Amygdala (tissue), 56 donors: Measurements from ENCODE around the gene SLC44A1.

Source experiments
- DNase-seq, 56 donors: peaks; one replicate each; lab custom pipeline; 2025; lab: John Stamatoyannopoulos, UW

The SLC44A1 gene

DNA sequence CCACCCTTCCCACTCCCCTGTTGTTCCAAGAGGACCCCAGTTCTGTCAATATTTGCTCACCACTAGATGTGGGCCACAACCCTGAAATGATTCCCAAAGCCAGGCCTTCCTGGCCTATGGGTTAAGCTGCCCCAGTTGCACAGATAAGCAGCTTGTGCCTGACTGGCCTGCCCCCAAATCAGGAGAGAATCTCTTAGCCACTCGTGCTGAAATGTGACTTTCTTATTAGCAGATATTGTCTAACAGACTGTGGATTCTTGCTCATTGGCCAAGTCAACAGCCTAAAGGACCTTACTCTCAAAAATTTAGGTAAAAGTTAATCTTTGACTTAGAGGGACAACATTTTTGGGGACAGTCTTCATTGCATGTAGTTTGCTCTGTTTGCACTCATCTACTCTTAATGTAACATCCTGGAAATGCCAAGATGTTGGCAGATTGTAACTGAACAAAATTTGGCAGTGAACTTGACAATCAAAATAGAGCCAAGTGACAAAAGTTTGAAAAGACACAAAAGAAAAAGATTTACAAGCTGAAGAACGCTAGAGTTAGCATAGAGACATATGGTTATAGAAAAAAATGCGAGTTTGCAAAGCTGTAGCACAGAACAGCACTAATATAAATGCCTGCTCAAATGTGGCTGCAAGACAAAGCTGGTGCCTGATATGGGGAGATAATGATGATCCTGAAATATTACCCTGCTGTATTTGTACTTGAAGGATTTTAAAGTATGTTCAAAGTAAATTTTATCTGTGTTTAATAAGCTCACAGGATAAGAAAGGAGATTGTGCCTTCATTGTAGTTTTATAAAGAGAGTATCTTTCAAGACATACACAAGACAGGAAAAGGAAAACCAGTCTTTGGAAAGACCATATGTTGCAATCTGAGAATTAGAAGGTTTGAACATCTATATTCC is 174.4 kb downstream of the SLC44A1 start:
- no peak for DNase-seq

DNA sequence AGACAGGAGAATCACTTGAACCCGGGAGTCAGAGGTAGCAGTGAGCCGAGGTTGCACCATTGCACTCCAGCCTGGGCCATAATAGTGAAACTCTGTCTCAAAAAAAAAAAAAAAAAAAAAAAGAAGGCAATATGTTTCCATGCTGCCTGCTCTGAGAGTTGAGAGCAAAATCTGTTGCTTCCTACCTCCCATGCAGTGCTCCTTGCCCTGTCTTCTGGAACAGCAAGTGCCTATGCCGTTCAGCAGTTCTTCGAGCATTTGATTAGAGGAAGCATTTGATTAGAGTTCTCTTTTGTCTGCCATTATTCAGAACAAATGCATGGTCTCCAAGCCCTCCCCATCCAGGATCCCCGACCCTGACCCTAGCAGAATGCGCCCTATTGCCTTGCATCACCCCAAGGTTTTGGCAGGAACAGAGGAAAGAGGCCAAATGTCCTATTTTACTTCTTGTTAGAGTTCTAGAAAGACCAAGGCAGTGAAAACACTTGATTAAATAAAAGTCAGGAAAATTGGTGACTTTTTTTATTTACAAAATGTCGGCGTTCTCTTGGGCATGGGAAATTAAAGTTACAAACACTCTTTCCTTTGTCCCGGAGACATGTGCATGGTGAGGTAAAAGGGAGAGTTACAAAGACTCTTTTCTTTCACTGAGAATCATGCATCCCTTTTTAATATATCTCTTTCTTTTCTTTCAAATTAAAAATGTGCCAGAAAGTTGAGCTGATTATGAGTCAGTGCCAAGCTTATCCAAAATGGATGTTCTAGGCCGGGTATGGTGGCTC is 175.6 kb downstream of the SLC44A1 start:
- peak in 1 of 56 donors; percentile 17 for DNase-seq

GRCh38 chr9:105421154-105421553 is 176.7 kb downstream of the SLC44A1 start:
- no peak for DNase-seq

DNA sequence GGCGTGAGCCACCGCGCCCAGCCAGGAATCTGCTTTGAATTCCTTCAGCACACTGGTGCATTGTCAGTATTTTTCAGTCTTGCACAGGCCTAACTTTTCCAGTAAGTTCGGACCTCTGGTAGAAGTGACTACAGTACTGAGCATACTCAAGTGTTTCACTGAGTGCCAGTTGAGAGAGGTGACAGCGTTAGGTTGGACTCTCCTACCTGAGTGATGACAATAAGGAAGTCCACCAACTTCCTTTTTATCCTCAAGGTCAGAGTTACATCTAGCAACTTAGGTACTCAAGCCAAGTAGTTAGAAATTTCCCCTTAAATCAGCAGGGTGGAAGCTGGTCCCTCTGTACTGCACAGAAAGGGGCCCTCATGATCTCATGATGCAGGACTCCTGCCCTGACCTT is 177.4 kb downstream of the SLC44A1 start:
- no peak for DNase-seq

- DNase-seq = no peak
Measured at GRCh38 chr9:105425816-105426433, 181.5 kb downstream of the SLC44A1 start.

DNA sequence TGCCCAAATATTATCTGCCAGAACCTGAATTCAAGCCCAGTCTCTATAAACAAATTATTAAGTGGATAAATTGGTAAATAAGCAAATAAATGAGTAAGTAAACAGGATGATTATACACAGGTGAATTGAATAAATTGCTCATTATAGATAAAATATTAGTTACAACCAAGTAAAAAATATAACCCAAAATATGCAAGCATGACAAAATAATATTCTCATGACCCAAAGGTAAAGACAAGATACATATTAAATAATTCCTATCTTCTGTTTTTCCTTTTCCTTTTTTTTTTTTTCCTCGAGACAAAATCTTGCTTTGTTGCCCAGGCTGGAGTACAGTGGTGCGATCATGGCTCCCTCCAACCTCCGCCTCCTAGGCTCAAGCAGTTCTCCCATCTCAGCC is 182.2 kb downstream of the SLC44A1 start:
- no peak for DNase-seq

GRCh38 chr9:105431424-105432246 is 187.2 kb downstream of the SLC44A1 start:
- no peak for DNase-seq

GRCh38 chr9:105432247-105432842 is 187.9 kb downstream of the SLC44A1 start:
- DNase-seq = no peak

DNA sequence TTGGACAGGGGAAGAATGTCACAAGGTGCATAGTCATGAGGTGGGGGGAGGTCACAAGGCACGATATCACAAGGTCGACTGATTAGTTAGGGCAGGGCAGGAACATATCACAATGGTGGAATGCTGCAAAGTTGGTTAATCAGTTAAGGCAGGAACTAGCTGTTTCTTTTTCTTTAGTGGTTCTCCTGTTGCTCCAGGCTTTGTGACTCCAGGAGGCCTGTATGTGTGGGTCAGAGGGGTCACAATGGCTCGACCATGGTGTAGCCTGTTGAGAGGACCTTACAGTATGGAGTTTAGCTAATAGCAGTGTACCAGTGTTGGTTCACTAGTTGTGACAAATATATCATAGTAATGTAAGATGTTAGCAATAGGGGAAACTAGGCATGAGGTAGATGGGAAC is 191.0 kb downstream of the SLC44A1 start:
- DNase-seq = no peak

GRCh38 chr9:105436783-105437182 is 192.3 kb downstream of the SLC44A1 start:
- no peak for DNase-seq

- no peak for DNase-seq
Measured at GRCh38 chr9:105437704-105438103, 193.3 kb downstream of the SLC44A1 start.

DNA sequence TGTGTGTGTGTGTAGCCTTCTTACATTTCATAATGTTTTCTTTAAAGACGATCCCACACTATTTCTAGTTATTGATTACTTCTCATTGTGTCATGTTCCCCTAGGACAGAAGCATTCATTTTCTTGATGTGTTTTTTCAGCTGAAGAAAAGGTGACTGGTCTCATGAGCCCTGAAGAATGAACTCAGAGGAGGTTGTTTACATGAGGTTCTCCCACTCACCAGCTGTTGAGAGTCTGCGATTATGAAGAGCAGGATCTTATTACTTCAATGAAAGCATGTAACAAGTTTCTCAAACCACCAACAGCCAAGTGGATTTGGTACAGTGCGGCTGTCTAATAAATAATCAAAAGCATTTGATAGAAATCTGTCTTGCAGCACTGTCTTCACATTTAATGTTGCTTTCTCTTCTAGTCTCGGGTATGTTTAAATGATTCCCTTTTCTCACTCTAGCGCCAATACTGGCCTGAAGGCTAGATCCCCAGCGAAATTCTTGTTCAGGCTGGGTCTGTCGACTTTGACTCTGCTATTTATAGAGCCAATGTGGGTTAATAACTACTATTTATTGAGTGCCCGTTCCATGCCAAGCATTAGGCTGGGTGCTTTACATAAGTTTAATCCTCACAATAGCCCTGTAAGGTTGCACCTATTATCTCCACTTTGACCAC is 193.8 kb downstream of the SLC44A1 start:
- peak in 1 of 56 donors; percentile 2 for DNase-seq

- DNase-seq = no peak
Measured at GRCh38 chr9:105439428-105439827, 195.0 kb downstream of the SLC44A1 start.

GRCh38 chr9:105441616-105442160 is 197.2 kb downstream of the SLC44A1 start:
- peak in 2 of 56 donors; percentile 12 to 15 for DNase-seq

DNA sequence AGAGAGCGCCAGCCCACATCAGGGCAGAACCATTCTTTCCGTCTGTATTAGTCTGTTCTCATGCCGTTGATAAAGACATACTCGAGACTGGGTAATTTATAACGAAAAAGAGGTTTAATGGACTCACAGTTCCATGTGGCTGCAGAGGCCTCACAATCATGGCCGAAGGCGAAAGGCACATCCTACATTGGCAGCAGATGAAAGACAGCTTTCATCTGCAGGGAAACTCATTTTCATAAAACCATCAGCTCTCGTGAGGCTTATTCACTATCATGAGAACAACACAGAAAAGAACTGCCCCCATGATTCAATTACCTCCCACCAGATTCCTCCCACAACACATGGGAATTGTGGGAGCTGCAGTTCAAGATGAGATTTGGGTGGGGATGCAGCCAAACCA is 198.7 kb downstream of the SLC44A1 start:
- DNase-seq = peak in 3 of 56 donors; percentile 4 to 21 (median 18)

GRCh38 chr9:105444130-105444529 is 199.7 kb downstream of the SLC44A1 start:
- DNase-seq = no peak

DNA sequence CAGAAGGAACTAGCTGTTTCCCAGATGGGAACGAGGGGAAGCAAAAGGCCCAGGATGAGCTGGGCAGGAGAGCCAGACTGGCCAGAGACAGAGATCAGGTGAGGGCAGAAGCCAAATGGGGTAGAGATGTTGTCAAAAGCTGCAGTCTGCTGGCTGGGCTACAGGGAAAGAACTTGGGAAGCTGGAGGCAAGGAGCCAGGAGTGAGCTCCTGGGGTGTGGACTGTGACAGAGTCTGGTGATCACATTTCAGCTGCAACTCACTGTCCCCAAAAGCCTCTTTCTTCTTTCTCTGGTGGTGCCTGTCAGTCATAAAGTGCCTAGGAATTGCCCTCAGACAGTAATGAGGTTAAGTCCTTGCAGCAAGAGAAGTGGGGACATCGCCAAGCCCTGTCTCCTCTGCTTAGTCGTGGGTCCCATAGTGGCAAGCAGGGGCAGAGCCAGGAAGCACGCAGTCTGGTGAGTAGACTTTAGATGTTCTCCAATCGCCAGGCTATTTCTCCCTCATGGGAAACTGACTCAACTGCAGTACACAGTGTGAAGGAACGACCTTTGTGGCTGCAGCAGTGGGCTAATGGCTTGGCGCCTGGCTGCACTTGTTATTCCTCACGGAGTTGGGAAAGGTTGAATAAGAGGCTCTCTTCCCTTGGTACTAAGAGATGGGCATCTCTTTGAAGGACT is 200.9 kb downstream of the SLC44A1 start:
- peak in 9 of 56 donors; percentile 7 to 41 (median 26) for DNase-seq

GRCh38 chr9:105447386-105447813 is 202.9 kb downstream of the SLC44A1 start:
- DNase-seq = peak in 2 of 56 donors; percentile 34 to 54
